GM13977 (cell line): ENCODE results near the gene CDC42BPG.

Source experiments
- DNase-seq: peaks from one replicate; pipeline ENCODE4 v3.0.0; 2012; ENCODE audit warnings: low spot score
- CTCF ChIP-seq: IDR thresholded peaks from 2 replicates; pipeline ENCODE4 v1.5.1; 2012; ENCODE audit warnings: mild to moderate bottlenecking, control low read depth; ENCODE audit not compliant: insufficient read depth; ENCODE audit errors: extremely low read depth, missing control alignments
- in situ Hi-C: fragments of 300-500 bp; cut with MboI; formaldehyde crosslinking; loops from one replicate; pipeline ENCODE4 v1.12.0; 2022; ENCODE audit warnings: low sequenced_read_pairs, low pct_unique_long_range_greater_than_20kb, mixed read lengths, inconsistent platforms; ENCODE audit not compliant: unreplicated experiment

CDC42BPG gene

DNA sequence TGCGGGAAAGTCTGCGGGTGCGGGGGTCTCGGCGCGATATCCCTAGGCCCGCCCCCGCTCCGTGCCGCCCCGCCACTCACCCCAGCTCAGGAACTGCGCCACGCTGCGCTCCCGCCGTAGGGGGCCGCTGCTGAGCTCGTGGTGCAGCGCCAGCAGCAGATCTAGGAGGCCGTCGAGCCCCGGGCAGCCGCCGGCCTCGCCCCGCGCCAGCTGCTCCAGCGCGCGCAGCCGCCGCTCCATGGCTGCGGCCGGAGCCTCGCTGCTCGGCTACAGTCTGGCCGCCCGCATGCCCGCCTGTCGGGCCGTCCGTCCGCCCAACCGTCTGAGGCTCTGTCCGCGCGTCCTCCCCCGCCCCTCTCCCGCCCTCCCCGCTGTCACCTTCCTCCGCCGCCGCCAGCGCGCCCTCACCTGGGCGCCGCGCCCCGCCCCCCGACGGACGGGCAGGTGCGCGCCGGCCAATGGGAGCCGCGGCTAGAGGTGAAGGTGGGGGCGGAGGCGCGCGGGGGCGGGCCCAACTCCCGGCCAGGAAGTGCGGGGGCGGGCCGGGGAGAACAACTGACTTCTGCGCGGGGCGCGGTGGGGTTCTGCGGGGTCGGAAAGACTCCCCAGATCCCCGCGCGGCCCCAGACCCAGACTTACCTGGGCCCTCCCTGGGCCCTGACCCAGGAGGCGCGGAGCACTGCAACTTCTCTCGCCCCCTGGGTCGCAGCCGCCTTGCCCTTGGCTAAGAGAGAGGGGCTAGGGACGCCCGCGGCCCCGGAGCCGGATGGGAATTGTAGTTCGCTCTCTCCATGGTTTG is at the start of gene CDC42BPG:
Gene CDC42BPG (minus strand): TSS at position 324 of the 799 bp plus-strand sequence. CDS start 84 bp downstream, at position 240.
- TF ChIP-seq CTCF: peak; percentile 89
- DNase-seq: peak; percentile 90
- in situ Hi-C loops: loop anchor here (5.0 kb wide), 1 partner anchor 48 kb away; no protein-coding TSS in a partner anchor

DNA sequence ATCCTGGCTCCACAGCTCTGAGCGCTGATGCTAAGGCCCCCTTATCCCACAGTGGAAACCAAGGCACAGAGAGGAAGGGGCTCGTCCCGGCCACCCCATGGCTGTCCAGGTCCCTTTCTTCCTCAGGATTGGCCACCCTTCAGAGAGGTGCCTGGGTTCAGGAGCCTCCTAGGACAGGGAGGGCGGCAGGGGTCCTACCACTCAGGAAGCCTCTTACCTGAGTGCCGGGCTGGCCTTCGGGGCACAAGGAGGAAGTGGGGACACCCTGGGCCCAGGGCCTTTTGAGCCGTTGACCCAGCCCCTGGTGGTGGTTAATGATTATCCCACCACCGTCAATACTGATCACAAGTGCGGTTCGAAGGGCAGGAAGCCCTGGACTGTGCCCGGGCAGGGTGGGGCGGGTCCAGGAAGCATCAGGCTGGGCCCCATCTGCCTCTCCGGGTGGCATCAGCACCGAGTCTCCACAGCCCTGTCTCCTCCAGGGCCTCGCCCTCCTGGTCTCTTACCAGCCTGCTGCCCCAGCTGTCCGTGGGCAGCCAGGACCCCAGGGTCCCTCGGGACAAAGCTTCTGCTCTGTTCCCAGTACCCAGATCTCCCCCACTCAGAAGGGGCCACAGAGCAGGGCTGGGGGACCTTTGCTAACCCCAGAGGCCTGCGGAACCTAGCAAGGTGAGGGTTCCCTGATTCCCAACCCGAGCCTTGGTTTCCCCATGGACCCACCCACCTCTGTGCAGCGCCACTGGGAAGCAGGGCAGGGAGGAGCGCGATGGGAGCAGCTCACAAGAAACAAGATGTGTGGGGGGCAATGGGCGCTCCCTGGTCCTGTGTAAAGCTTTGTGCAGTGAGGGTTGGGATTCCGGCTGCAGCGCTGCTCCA is 49.0 kb upstream of the CDC42BPG start:
- no peak for DNase-seq
- in situ Hi-C loops: loop anchor here (5.0 kb wide), 1 partner anchor 46 kb away; no protein-coding TSS in a partner anchor
- TF ChIP-seq CTCF: peak; percentile 2

- in situ Hi-C loops: loop anchor here (5.0 kb wide), 1 partner anchor 46 kb away; no protein-coding TSS in a partner anchor
- no peak for DNase-seq
- TF ChIP-seq CTCF: no peak
Measured at GRCh38 chr11:64892838-64893193, 48.4 kb upstream of the CDC42BPG start.

DNA sequence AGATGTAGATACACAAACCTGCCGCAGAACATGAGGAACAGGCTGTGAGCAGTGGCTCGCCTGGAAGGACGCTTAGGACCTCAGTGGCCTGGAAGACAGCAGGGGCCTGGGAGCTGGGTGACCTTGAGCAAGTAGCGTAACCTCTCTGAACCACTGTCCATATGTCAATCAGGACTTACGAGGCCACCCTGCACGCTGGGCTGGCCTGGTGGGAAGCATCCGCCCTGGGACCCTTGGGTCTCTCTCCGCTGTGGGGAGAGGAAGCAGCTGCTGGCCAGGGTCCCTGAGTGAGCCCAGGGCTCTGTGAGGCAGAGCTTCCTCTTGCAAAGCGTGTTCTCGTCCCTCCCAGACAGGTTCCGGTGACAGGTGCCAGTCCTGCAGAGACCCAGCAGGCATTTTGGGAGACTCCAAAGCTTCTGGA is 48.0 kb upstream of the CDC42BPG start:
- DNase-seq: no peak
- in situ Hi-C loops: loop anchor here (5.0 kb wide), 1 partner anchor 45 kb away; no protein-coding TSS in a partner anchor
- TF ChIP-seq CTCF: no peak

DNA sequence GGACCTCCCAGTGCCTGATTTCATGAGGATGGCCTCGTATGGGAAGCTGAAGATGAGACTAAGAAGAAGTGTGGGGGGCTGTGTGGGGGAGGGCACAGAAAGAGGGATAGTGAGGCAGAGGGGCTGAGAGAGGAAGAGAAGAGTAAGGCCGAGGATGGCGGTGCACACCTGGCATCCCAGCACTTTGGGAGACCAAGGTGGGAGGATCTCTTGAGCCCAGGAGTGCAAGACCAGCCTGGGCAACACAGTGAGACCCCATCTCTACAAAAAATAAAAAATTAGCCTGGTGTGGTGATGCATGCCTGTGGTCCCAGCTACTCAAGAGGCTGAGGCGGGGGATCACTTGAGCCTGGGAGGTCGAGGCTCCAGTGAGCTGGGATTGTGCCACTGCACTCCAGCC is 47.4 kb upstream of the CDC42BPG start:
- DNase-seq: no peak
- TF ChIP-seq CTCF: no peak
- in situ Hi-C loops: loop anchor here (5.0 kb wide), 1 partner anchor 45 kb away; no protein-coding TSS in a partner anchor

DNA sequence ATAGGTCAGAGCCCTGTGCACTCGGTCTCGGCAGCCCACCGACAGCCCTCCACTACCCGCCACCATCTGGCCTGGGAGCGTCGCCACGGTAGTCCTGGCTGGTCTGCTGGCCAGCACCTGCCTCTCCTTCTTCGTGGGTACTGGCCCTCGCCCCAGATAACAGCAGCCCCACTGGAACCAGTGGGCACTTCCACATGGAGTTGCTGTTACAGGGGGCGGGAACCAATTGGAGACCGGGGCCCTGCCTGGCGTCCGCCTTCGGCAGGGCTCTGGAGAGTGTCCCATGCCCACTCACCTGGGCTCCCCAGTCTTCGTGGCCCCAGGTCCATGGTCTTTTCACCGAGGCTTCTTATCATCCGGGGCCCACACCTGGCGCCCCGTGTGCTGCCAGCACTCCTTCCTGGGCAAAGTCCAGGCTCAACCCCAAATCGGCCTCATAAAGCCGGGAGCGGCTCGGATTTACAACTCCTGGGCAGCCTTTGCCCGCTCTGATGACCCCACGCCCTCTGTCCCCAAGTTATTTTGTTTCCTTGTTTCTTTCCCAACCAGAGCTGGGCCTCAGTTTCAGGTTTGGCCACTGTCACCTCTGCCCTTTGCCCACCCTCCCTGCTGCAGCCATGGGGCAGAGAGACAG is 46.9 kb upstream of the CDC42BPG start:
- no peak for DNase-seq
- TF ChIP-seq CTCF: no peak
- in situ Hi-C loops: loop anchor here (5.0 kb wide), 1 partner anchor 44 kb away; no protein-coding TSS in a partner anchor
